Keratinocyte (primary cell): ENCODE results near the gene INHBE.

Source experiments
- EZH2 ChIP-seq: IDR thresholded peaks from one replicate; pipeline ENCODE4 v1.6.1; 2012; ENCODE audit warnings: inconsistent platforms, mild to moderate bottlenecking, low read length, moderate library complexity
- TF ChIP-seq, protein P1 (sequence below), 3 experiments: IDR thresholded peaks in 1 of 3; conservative IDR thresholded peaks in 1 of 3; optimal IDR thresholded peaks in 1 of 3; 2 replicates in 2 of 3; 3 replicates in 1 of 3; pipeline versions ENCODE3 to v1.5.1; 2011; ENCODE audit warnings: low read length in 3 of 3, mild to moderate bottlenecking in 3 of 3, moderate library complexity in 2 of 3, control low read depth in 1 of 3, inconsistent platforms in 1 of 3; ENCODE audit not compliant: insufficient read depth in 2 of 3; ENCODE audit errors: extremely low read depth in 1 of 3

DNA sequence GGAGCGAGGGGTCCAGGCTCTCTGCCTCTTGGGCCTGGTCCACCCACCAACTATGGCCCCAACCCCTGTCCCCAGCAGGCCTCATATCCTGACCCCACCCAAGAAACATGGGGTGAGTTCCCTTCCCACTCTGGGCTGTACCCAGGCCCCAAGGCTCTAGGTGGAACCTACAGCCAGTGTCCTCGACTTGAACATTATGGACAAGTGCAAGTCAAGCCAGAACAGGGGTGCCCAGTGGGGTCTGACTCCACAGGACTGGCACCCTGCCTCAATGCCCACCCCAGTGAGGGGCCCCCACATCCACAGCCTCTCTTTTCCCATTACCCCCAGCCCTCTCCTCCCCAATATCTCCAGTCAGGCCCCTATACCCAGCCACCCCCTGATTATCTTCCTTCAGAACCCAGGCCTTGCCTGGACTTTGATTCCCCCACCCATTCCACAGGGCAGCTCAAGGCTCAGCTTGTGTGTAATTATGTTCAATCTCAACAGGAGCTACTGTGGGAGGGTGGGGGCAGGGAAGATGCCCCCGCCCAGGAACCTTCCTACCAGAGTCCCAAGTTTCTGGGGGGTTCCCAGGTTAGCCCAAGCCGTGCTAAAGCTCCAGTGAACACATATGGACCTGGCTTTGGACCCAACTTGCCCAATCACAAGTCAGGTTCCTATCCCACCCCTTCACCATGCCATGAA lies 16.0 kb downstream of the INHBE start:
- TF ChIP-seq, protein P1, sequence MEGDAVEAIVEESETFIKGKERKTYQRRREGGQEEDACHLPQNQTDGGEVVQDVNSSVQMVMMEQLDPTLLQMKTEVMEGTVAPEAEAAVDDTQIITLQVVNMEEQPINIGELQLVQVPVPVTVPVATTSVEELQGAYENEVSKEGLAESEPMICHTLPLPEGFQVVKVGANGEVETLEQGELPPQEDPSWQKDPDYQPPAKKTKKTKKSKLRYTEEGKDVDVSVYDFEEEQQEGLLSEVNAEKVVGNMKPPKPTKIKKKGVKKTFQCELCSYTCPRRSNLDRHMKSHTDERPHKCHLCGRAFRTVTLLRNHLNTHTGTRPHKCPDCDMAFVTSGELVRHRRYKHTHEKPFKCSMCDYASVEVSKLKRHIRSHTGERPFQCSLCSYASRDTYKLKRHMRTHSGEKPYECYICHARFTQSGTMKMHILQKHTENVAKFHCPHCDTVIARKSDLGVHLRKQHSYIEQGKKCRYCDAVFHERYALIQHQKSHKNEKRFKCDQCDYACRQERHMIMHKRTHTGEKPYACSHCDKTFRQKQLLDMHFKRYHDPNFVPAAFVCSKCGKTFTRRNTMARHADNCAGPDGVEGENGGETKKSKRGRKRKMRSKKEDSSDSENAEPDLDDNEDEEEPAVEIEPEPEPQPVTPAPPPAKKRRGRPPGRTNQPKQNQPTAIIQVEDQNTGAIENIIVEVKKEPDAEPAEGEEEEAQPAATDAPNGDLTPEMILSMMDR (optimal IDR thresholded peaks at IDR 0.05 in 1 of 3, IDR thresholded peaks at IDR 0.05 in 1 of 3, conservative IDR thresholded peaks at IDR 0.05 in 1 of 3; ENCODE audit: extremely low read depth in 1 of 3, insufficient read depth in 2 of 3, low read length in 3 of 3), result no peak
- no peak for TF ChIP-seq EZH2
